Ovary (tissue), 3 donors: ENCODE measurements around the gene GCK.

ENCODE experiments used
- EP300 ChIP-seq: sonication (generic); formaldehyde crosslinking; IDR thresholded peaks from one replicate; pipeline ENCODE4 v1.6.1; 2017; ENCODE audit warnings: antibody characterized with exemption
- POLR2A ChIP-seq: fragments of 450-650 bp; IDR thresholded peaks from one replicate; pipeline ENCODE4 v1.6.1; 2017; ENCODE audit warnings: antibody characterized with exemption, mild to moderate bottlenecking, moderate library complexity
- TF ChIP-seq, protein P1 (sequence below), 3 donors: fragments of 450-650 bp in 2 of 3; fragments of 200-600 bp in 1 of 3; IDR thresholded peaks; one replicate each; pipeline versions ENCODE4 v1.5.1 to v1.8.0; 2016 to 2022; ENCODE audit warnings: antibody characterized with exemption in 3 of 3, mild to moderate bottlenecking in 1 of 3
- donor health status: DM: no; HTN: no; CAD: no.

DNA sequence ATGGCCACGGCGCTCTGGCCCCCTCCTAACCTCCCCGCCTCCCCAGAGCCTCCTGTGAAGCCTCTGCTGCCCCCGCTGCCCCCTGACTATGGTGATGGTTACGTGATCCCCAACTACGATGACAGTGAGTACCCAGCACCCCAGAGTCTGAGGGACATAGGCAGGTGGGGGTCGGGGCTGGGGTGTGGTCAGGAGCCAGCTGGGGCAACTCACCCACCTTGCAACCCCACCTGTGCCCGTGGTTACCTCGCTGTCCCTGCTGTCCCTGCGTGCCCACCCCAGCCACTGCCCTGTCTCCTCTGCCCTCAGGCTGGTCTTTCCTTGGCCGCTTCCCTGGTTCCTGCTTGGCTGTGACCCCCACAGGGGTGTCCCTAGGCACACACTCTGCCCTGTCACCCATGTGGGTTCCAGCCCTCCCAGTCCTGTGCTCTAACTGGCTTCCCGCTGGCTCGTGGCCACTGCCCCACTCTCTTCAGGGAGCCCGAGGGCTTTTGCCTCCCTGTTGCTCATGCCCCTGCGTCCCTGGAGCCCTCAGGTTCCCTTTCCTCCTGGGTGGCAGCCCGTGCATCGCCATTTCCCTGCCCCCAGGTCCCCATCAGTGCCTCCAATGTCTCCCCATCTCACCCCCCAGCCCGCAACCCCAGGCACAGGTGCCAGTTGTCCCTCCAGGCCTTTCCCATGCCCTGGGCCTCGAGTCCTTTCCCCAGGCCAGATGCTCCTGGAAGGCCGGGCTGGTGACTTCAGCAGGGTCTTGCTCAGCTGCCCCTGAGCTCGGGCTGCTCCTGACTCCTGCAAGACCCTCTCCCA, 81.1 kb downstream of the GCK start:
- TF ChIP-seq, protein P1, sequence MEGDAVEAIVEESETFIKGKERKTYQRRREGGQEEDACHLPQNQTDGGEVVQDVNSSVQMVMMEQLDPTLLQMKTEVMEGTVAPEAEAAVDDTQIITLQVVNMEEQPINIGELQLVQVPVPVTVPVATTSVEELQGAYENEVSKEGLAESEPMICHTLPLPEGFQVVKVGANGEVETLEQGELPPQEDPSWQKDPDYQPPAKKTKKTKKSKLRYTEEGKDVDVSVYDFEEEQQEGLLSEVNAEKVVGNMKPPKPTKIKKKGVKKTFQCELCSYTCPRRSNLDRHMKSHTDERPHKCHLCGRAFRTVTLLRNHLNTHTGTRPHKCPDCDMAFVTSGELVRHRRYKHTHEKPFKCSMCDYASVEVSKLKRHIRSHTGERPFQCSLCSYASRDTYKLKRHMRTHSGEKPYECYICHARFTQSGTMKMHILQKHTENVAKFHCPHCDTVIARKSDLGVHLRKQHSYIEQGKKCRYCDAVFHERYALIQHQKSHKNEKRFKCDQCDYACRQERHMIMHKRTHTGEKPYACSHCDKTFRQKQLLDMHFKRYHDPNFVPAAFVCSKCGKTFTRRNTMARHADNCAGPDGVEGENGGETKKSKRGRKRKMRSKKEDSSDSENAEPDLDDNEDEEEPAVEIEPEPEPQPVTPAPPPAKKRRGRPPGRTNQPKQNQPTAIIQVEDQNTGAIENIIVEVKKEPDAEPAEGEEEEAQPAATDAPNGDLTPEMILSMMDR (IDR thresholded peaks at IDR 0.05) = no peak
- no peak for TF ChIP-seq POLR2A
- TF ChIP-seq EP300 = no peak
